ENCODE data around the gene TNNI2.
"Not testable (repeated sequence)": the region's sequence is repeated elsewhere in the genome, so short reads cannot be mapped to it uniquely, and the experiment has no call there.

TNNI2 gene

GRCh38 chr11:1875851-1876301 lies 37.1 kb downstream of the TNNI2 start:
- H3K27me3 Mint-ChIP-seq; H3K9me3 Mint-ChIP-seq (ENCODE audit: low read depth); H3K4me3 Mint-ChIP-seq; H3K27ac Mint-ChIP-seq; H3K36me3 Mint-ChIP-seq: not testable (repeated sequence)
- peaks cover 29% of the 10 kb centered on the region for H3K4me1 Mint-ChIP-seq (ENCODE audit: low read depth)

- H3K9me3 Mint-ChIP-seq (ENCODE audit: low read depth): no peaks in the 10 kb centered on the region
- H3K27me3 Mint-ChIP-seq: no peaks in the 10 kb centered on the region
- H3K4me1 Mint-ChIP-seq (ENCODE audit: low read depth): peaks cover 25% of the 10 kb centered on the region
- H3K36me3 Mint-ChIP-seq: no peaks in the 10 kb centered on the region
- H3K4me3 Mint-ChIP-seq: no peak overlapping the region
- no peak overlapping the region for H3K27ac Mint-ChIP-seq
Observed at GRCh38 chr11:1876361-1877063, 37.7 kb downstream of the TNNI2 start.

- Mint-ChIP-seq H3K36me3 (no peaks in the 10 kb centered on the region), H3K4me1 (ENCODE audit: low read depth) (peaks cover 17% of the 10 kb centered on the region), H3K4me3 (no peak overlapping the region), H3K27me3 (no peaks in the 10 kb centered on the region), H3K9me3 (ENCODE audit: low read depth) (no peaks in the 10 kb centered on the region), H3K27ac (no peak overlapping the region)
Observed at GRCh38 chr11:1877211-1878136, 38.7 kb downstream of the TNNI2 start.

- no peak overlapping the region for H3K4me3 Mint-ChIP-seq
Observed at GRCh38 chr11:1878137-1879031, 39.6 kb downstream of the TNNI2 start.

GRCh38 chr11:1879342-1879940 lies 40.7 kb downstream of the TNNI2 start:
- H3K4me1 Mint-ChIP-seq (ENCODE audit: low read depth): peaks cover 10% of the 10 kb centered on the region
- H3K9me3 Mint-ChIP-seq (ENCODE audit: low read depth): no peaks in the 10 kb centered on the region
- H3K4me3 Mint-ChIP-seq: no peak overlapping the region
- no peaks in the 10 kb centered on the region for H3K27me3 Mint-ChIP-seq
- H3K36me3 Mint-ChIP-seq: no peaks in the 10 kb centered on the region
- no peak overlapping the region for H3K27ac Mint-ChIP-seq

More at GRCh38 chr11:1878137-1879031, 39.6 kb downstream of the TNNI2 start:
- H3K27me3 Mint-ChIP-seq: no peaks in the 10 kb centered on the region
- H3K27ac Mint-ChIP-seq: no peak overlapping the region
- H3K36me3 Mint-ChIP-seq: no peaks in the 10 kb centered on the region
- no peaks in the 10 kb centered on the region for H3K9me3 Mint-ChIP-seq (ENCODE audit: low read depth)
- H3K4me1 Mint-ChIP-seq (ENCODE audit: low read depth): peaks cover 12% of the 10 kb centered on the region

GRCh38 chr11:1879941-1880720 lies 41.4 kb downstream of the TNNI2 start:
- Mint-ChIP-seq H3K36me3 (no peaks in the 10 kb centered on the region), H3K4me1 (ENCODE audit: low read depth) (peaks cover 10% of the 10 kb centered on the region), H3K4me3 (no peak overlapping the region), H3K9me3 (ENCODE audit: low read depth) (no peaks in the 10 kb centered on the region), H3K27ac (no peak overlapping the region), H3K27me3 (no peaks in the 10 kb centered on the region)

GRCh38 chr11:1880746-1881441 lies 42.1 kb downstream of the TNNI2 start:
- Mint-ChIP-seq H3K27ac (no peak overlapping the region), H3K36me3 (no peaks in the 10 kb centered on the region), H3K4me1 (ENCODE audit: low read depth) (peaks cover 6% of the 10 kb centered on the region), H3K9me3 (ENCODE audit: low read depth) (no peaks in the 10 kb centered on the region), H3K4me3 (no peak overlapping the region), H3K27me3 (no peaks in the 10 kb centered on the region)

- peaks cover 4% of the 10 kb centered on the region for H3K4me1 Mint-ChIP-seq (ENCODE audit: low read depth)
- no peak overlapping the region for H3K27ac Mint-ChIP-seq
- H3K9me3 Mint-ChIP-seq (ENCODE audit: low read depth): no peaks in the 10 kb centered on the region
- no peak overlapping the region for H3K4me3 Mint-ChIP-seq
- H3K36me3 Mint-ChIP-seq: no peaks in the 10 kb centered on the region
- no peaks in the 10 kb centered on the region for H3K27me3 Mint-ChIP-seq
Observed at GRCh38 chr11:1881442-1882264, 42.9 kb downstream of the TNNI2 start.

GRCh38 chr11:1882265-1883238 lies 43.8 kb downstream of the TNNI2 start:
- Mint-ChIP-seq H3K36me3 (no peaks in the 10 kb centered on the region), H3K4me3 (no peak overlapping the region), H3K27ac (no peak overlapping the region), H3K27me3 (no peaks in the 10 kb centered on the region), H3K4me1 (ENCODE audit: low read depth) (peaks cover 3% of the 10 kb centered on the region), H3K9me3 (ENCODE audit: low read depth) (no peaks in the 10 kb centered on the region)

GRCh38 chr11:1883346-1884302 lies 44.8 kb downstream of the TNNI2 start:
- H3K36me3 Mint-ChIP-seq: no peaks in the 10 kb centered on the region
- H3K27ac Mint-ChIP-seq: no peak overlapping the region
- H3K4me3 Mint-ChIP-seq: no peak overlapping the region

GRCh38 chr11:1884303-1884700 lies 45.5 kb downstream of the TNNI2 start:
- Mint-ChIP-seq H3K27ac (no peak overlapping the region), H3K9me3 (ENCODE audit: low read depth) (no peaks in the 10 kb centered on the region), H3K4me1 (ENCODE audit: low read depth) (peaks cover 11% of the 10 kb centered on the region), H3K36me3 (no peaks in the 10 kb centered on the region), H3K4me3 (no peak overlapping the region), H3K27me3 (no peaks in the 10 kb centered on the region)

More at GRCh38 chr11:1883346-1884302, 44.8 kb downstream of the TNNI2 start:
- Mint-ChIP-seq H3K27me3 (no peaks in the 10 kb centered on the region), H3K9me3 (ENCODE audit: low read depth) (no peaks in the 10 kb centered on the region), H3K4me1 (ENCODE audit: low read depth) (peaks cover 6% of the 10 kb centered on the region)

Data from activated naive CD8-positive, alpha-beta T cell (primary cell).